NCI-H748 (cell line): Measurements from ENCODE around the gene VAV2.
A peak's percentile ranks its signal among the peaks of the same experiment; 100 is the strongest.
"Not testable (repeated sequence)": the region's sequence is repeated elsewhere in the genome, so short reads cannot be mapped to it uniquely, and the experiment has no call there.

Experiments used
- DNase-seq: peaks from one replicate; lab custom pipeline; 2025; ENCODE audit not compliant: unreplicated experiment; lab: John Stamatoyannopoulos, UW

VAV2 gene

GRCh38 chr9:133971981-133972941 lies 19.9 kb downstream of the VAV2 start:
- peak; percentile 55 for DNase-seq

DNA sequence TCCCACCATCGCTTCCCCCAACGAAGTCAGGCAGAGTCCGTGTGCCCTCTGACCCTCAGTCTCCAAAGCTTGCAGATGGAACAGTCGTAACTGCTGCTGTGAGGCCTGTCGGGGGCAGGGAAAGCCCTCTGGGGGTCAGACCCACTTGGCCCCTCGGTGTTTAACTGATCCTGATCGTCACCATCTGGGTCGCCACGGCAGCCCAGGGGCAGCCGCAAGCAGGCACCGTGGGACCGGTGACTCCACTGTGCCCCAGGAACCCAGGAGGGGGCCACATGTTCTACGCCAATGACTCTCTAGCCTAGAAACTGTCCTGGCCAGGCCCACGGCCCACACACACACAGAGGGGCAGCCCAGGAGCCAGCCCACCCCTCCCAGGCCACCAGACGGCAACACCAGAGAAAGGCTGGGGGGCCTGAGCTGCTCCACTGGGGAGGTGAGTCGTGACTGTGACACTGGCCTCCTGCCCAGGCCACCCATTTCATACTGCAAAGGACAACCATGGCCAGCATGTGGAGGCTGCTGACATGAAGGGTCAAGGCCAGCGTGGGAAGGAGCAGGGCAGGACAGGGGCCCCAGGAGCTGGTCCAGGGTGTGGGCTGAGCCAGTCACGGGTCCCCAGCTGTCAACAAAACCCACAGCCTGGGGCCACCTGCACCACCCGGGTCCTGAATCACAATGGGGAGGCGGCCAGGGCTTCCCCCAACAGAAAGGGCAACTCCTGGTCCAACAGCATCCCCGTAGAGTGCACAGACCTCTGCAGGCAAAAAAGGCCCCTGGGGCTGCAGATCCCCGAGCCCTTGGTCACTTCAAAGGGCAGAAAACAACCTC lies 20.8 kb downstream of the VAV2 start:
- DNase-seq, result no peak

DNA sequence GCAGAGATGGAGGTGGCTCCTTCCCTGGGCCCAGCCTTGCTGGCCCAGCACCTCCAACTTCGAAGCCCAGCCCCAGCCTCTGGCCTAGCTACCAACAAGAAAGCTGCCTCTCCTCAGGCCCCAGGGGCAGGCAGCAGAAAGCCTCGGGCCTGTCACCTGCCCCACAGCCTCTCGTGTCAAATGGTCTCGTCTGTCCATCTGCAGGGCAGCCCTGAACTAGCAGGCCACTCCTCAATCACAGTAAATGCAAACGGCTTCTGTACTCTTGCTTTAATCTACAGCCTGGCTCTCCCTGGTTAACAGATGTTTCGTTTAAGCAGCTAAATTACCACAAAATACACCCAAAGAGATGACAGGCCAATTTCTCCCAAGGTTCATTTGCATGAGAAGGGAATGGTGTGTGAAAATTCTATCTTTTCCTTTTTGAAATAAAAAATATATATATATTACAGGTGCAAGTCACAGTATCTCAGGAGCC lies 21.5 kb downstream of the VAV2 start:
- DNase-seq, result no peak

DNA sequence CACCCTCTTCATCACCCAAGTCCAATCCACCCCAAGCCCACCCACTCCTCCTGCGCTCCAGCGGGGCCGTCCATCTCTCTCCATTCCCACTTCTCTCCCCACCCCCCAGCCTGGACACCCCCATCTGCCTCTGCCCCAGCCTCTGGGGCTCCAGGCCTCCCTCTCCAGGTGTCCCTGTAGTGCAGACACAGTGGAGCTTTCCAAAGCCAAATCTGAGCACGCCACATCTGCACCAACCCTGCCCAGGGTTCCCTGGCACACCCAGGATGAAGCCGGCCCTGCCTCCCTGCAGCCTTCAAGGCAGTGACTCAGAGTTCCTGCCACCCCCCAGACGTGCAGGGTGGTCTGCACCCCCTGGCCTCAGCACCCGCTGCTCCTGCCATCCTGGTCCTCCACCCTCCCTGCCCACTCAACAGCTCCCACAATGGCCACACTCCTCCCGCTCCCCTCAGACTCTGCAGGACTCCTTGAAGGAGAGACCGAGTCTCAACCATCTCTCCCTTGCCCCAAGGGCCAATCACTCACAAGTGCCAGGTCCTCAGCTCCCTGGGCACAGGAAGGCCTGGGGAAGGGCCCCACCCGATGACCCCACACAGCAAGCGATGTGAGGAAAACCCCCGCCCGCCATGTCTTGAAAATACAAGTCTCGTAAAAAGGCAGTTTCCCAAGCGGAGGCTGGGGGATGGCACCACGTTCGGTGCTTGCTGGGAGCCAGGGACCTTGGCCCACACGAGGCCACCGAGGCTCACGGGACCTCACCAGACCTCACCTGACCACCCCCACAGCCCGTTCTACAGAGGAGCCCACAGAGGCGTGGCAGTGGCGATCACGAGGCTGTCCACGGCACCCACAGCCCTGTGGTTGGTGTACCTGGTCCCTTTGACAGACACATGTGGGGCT lies 22.2 kb downstream of the VAV2 start:
- DNase-seq, result no peak

GRCh38 chr9:133968966-133969617 lies 23.0 kb downstream of the VAV2 start:
- no peak for DNase-seq

- no peak for DNase-seq
Measured at GRCh38 chr9:133968428-133968827, 23.7 kb downstream of the VAV2 start.

DNA sequence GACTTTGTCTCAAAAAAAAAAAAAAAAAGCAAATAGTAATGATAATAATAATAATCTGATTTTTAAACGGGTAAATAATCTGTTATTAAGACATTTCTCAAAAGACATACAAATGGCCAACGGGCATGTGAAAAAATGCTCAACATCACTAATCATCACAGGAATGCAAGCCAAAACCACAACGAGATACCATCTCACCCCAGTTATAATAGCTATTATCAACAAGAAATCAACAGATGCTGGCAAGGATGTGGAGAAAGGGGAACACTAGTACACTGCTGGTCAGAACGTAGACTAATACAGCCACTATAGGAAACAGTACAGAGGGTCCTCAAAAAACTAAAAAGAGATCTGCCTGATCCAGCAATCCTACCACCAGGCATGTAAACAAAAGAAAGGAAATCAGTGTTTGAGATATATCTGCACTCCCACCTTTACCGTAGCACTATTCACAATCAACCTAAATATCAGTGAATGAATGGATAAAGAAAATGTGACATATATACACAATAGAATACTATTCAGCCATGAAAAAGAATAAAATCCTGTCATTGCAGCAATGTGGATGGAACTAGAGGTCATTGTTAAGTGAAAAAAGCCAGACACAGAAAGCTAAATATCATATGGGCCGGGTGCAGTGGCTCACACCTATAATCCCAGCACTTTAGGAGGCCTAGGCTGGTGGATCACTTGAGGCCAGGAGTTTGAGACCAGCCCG lies 24.9 kb downstream of the VAV2 start:
- DNase-seq, result no peak

GRCh38 chr9:133964463-133964862 lies 27.7 kb downstream of the VAV2 start:
- no peak for DNase-seq

- no peak for DNase-seq
Measured at GRCh38 chr9:133963166-133963565, 29.0 kb downstream of the VAV2 start.

DNA sequence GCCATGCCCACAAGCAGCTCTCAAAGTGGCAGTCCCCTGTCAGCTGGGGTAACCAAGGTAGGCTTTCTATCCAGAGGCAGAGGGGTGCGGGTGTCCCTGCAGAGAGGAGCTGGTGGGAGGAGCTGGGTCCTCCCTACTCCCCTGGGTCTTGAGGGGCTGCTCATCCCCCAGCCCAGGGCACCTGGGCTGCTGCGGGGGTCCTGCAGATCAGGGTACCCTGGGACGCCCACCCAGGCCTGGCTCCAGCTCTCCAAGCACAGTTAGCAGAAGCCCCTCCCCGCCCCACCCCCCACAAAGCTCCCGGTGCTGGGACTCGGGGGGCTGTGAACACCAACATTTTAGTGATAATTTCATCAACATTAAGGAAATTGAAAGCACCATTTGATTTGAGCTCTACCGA lies 29.8 kb downstream of the VAV2 start:
- no peak for DNase-seq

GRCh38 chr9:133961226-133962165 lies 30.6 kb downstream of the VAV2 start:
- DNase-seq, result no peak

- DNase-seq, result no peak
Measured at GRCh38 chr9:133960568-133961129, 31.5 kb downstream of the VAV2 start.

DNA sequence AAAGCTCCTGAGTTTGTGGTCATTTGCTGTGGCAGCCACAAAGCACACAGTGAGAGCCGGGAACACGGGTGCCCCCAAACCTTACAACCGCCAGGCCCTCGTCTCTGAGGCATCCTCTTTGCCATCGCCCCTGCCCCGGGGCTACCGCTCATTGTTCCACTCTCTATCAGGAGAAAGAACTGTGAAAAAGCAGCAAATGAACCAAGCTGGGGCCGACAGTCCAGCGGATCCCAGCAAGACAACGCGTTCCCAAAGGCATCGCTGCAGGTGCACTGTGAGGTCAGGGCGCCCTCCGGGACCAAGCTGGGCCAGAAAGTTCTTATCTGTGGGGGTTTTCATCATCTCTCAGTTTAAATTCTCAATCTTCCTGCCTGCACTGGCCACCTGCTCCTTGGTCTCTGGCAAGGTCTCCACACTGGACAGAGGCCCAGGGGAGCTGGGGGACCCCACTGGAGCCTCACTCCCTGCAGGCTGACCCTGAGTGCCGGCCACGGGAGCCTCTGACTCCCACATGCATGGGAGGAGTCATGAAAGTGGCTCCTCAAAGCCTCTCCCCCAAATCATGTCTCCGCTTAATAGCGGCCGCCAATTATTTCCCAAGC lies 32.1 kb downstream of the VAV2 start:
- DNase-seq, result no peak

DNA sequence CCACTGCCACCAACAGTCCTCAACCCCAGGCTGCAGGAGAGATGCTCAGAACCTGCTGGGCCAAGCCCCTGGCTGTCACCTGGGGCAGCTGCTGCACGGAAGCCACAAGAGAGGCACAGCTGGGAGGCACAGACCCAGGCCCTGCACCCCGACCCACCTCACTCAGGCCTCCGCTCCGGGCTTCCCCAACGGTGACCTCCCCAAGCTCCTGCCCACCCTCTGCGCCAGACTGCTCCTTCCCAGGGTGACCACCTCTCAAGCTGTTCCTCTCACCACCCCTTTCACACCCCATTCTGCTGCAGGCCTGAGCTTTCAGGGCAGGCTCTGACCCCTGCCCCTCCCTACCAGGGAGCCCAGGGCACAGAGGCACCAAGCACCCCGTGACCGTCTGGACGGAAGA lies 33.0 kb downstream of the VAV2 start:
- no peak for DNase-seq

DNA sequence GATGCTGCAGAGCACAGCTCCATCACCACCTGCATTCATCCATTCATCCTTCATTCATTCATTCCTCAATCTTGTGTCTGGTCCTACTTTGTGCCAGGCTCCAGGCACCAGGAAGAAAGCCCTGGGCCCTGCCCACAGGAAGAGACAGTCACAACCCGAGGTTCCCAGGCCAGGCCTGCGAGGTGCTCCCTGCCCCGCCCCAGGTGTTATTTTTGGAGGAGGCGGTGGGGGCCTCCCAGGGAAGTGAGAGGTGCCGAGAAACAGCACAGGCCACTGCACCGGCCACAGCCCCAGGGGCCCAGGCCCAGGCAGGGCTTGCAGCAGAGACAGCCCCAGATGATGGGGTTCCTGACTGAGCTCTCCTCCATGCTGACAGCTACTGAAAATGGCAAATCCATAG lies 33.4 kb downstream of the VAV2 start:
- DNase-seq, result no peak

GRCh38 chr9:133957772-133958171 lies 34.4 kb downstream of the VAV2 start:
- DNase-seq, result not testable (repeated sequence)

DNA sequence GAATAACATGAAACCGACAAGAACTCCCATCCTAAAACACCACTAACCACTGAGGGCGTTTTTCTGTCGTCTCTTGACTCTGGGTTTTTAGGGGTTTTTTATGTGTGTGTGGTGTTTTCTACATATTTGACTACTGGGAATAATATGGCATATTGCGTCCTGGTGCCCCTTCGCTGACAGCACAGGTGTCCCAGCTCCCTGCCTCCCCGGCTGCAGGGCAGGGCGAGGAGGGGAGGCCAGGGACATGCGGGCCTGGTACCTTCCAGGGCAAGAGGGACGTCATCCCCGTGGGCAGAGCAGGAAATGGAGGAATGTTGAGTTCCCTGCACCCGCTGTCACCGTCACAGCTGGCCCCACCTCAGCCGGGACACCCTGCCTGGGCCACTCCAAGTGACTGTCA lies 34.8 kb downstream of the VAV2 start:
- DNase-seq, result no peak

GRCh38 chr9:133956520-133957076 lies 35.5 kb downstream of the VAV2 start:
- no peak for DNase-seq
